HAP-1 (cell line): ENCODE data around the gene EFHC1.

Experiments
- DNase-seq, 2 experiments: peaks; one replicate each; pipeline ENCODE4 v3.0.0-alpha.2; 2016 to 2020; ENCODE audit warnings: low spot score in 2 of 2
- H3K27me3 ChIP-seq: fragments of 250-450 bp; sonication (Bioruptor Pico); 2 replicates; pipeline ENCODE4 v1.5.1; 2020; ENCODE audit warnings: low read depth, mild to moderate bottlenecking, moderate library complexity
- H3K36me3 ChIP-seq: fragments of 250-450 bp; sonication (Bioruptor Pico); replicated peaks from 2 replicates; pipeline ENCODE4 v1.5.1; 2020; ENCODE audit warnings: mild to moderate bottlenecking
- H3K4me1 ChIP-seq: fragments of 250-450 bp; sonication (Bioruptor Pico); 2 replicates; pipeline ENCODE4 v1.5.1; 2020; ENCODE audit warnings: mild to moderate bottlenecking
- H3K4me3 ChIP-seq: fragments of 250-450 bp; sonication (Bioruptor Pico); 2 replicates; pipeline ENCODE4 v1.5.1; 2020; ENCODE audit warnings: mild to moderate bottlenecking, moderate library complexity
- H3K9me3 ChIP-seq: fragments of 250-450 bp; sonication (Bioruptor Pico); 2 replicates; pipeline ENCODE4 v1.5.1; 2020; ENCODE audit warnings: mild to moderate bottlenecking, moderate library complexity
- in situ Hi-C: fragments of 300-500 bp; cut with MboI; formaldehyde crosslinking; loops from 3 replicates; pipeline ENCODE4 v1.14.3; 2020; ENCODE audit warnings: low sequenced_read_pairs, inconsistent platforms, mixed read lengths

Gene EFHC1

DNA sequence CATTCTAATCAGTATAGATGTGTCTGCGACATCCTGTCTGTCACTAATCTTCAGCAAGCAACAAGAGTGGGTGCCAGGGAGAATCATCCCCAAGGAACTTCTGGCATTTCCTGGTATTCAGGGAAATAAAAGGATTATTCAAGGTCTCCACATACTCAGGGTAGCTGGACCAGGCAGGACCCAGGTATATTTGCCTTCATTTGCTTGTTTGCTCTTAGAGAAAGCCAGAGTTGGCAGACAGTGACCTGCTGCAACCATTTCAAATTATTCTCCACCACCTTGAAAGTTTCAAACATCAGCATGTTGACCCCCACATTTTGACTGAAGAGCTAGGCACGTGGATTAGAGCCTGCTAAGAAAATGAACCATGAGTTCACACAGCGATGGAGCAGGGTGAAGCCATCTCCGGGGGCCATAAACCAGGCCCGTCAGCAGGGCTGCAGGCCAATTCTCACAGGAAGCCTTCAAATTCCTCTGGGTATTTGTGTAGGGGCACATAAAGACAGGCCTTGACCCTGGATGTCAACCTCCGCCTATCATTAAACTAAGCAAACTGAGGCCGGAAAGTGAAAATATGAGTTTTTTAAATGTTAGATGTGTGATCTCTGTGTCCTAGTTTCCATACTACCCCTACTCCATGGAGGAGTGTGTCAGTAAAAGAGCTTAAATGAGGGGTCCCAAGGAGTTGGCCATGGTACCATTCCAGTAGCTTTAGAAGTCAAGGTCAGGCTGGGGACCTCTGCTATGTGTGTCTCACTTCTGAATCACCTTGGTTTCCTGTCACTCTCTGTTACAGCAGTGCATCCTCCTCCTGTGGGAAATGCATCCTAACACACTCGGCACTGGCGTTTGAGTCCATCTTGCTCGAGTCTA, 123.8 kb downstream of the EFHC1 start:
- H3K4me1 ChIP-seq = no peaks in the 10 kb centered on the region
- no peak for DNase-seq
- in situ Hi-C loops = no loop called here

DNA sequence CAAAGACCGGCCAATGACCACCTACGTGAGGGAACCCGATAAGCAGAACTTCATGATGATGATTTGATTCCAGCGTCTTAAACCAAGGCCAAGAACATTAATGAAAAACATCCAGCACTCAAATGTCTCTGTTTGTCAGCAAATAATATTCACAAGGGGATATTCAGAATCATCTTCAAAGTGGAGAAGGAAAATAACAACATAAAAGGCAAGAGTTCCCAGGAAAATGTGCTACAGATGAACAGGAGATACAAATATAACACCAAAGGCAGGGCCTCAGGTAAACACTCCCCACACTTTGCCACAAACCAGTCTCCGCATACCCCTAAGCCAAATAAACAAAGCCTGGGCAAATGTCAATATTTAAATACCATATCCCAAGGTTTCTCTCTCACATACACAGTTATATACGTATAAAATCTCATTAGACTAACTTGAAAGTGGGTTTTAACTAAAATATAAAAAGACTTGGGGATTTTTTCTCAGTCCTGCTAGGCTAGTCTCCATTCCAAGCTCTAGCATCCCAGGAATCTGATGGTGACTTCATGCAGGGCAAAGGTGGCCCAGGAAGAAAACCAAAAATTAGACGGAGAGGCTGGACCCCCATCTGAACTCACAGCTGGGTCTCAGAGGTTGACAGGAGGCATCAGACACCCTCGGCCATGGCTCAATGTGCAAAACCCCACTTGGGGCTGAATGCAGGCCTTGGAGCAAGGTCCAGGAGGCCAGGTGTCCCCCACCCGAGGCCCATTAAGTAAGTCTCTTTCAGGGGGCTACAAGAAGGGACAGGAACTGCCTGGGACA, 124.7 kb downstream of the EFHC1 start:
- in situ Hi-C loops = no loop called here
- DNase-seq = no peak
- H3K9me3 ChIP-seq = no peaks in the 10 kb centered on the region
- H3K27me3 ChIP-seq = no peaks in the 10 kb centered on the region
- H3K4me3 ChIP-seq = no peak overlapping the region
- no peaks in the 10 kb centered on the region for H3K36me3 ChIP-seq
- H3K4me1 ChIP-seq = no peaks in the 10 kb centered on the region

More for the DNA sequence above, 123.8 kb downstream of the EFHC1 start:
- Histone ChIP-seq H3K36me3 (no peaks in the 10 kb centered on the region), H3K4me3 (no peak overlapping the region), H3K9me3 (no peaks in the 10 kb centered on the region), H3K27me3 (no peaks in the 10 kb centered on the region)

DNA sequence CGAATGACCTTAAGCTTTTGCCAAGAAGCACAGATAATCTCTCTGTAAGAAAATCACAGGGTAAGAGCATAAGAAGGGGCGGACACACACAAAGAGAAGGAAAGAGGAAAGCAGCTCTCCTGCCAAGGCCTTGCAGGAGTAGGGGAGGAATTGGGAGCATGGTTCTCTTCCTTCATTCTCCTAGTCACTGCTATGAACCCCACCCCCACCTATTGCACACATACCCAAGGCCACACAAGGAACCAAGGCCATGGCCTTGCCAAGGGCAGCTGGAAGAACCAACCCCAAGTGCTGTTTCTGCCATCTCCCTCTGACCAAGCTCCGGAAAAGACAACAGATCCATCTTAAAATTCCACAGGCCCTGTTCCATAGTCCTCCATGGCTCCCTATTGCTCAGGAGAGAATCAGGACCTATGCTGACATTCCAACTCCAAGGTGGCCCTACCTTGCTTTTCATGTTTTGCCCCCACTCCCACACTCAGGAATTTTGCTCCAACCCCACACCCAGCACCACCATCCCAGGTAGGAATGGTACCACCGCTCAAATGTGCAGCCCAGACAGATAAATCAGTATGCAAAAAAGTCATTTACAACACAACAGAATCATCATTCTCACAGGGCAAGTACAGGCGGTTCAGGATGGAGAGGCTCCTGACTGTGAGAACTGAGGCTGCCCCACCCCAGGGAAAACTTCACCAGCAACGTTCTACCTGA, 125.4 kb downstream of the EFHC1 start:
- Histone ChIP-seq H3K36me3 (no peaks in the 10 kb centered on the region), H3K4me3 (no peak overlapping the region), H3K27me3 (no peaks in the 10 kb centered on the region), H3K9me3 (no peaks in the 10 kb centered on the region), H3K4me1 (no peaks in the 10 kb centered on the region)
- in situ Hi-C loops = no loop called here
- DNase-seq = no peak

DNA sequence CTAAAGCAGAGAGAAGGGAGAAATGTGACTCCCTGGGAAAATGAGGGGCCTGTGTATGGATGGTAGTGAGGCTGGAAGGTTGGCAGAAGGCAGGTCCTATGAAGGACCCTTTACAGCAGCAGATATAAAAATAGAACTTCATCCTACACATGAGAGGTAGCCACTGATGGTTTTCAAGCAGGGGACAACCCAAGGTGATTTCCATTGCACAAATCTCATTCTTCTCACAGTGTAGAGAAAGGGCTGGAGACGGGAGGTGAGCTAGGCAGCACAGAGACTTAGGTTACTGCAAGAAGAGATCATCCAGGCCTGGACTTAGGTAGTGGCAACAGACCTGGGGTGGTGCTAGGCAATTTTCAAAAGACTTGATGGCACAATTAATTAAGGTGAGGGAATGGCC, 126.0 kb downstream of the EFHC1 start:
- no peak for DNase-seq
- Histone ChIP-seq H3K9me3 (no peaks in the 10 kb centered on the region), H3K27me3 (no peaks in the 10 kb centered on the region), H3K36me3 (no peaks in the 10 kb centered on the region), H3K4me3 (no peak overlapping the region), H3K4me1 (no peaks in the 10 kb centered on the region)
- in situ Hi-C loops = no loop called here

DNA sequence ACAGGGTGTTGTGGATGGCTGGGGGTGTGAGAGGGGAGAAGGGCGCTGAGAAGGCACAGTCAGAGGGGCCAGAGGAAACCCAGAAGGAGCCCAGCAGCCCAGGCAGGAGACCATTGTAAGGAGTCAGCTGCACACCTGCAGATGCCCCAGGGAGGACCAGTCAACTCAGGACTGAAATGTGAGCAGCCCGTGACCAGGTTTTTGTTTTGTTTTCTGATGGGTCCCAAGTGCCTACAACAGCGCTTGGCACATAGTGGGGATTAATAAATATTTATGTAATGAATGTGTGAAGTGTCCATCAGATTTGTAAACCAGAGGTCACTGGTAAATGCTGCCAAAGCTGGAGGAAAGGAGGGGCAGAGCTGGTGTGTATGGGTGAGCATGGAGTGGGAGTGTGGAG, 126.5 kb downstream of the EFHC1 start:
- no peak for DNase-seq
- Histone ChIP-seq H3K4me3 (no peak overlapping the region), H3K27me3 (no peaks in the 10 kb centered on the region), H3K4me1 (no peaks in the 10 kb centered on the region), H3K9me3 (no peaks in the 10 kb centered on the region), H3K36me3 (no peaks in the 10 kb centered on the region)
- in situ Hi-C loops = no loop called here

DNA sequence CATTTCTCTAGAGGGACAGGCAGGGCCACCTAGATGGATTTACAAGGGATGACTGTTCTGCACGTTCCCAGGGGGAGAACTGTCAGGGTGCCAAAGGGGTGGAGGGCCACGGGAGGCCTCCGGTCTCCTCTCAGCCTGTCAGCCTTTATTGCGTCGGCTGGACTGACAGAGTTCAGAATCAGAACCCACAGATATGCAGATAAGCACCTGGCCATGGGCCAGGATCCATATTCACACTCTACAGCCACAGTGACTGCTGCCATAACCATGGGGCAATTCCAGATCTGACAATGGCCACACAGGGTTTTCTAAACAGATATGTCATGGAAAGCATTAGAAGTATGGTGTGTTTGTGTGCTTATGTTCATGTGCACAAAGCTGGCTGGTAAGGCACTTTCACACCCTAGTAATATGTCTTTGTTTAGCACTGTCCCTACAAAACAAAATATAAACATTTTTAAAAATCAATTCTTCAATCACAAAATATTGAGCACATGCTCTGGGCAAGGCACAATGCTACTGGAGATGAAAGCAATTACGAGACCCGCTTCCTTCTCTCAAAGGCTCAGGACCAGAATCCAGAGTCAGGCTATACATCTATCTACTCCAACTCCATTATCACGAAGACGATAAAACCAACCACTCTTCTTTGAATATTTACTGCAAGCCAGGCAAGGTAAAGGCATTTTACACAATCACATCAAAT, 127.7 kb downstream of the EFHC1 start:
- no peaks in the 10 kb centered on the region for H3K4me1 ChIP-seq
- H3K9me3 ChIP-seq = no peaks in the 10 kb centered on the region
- H3K4me3 ChIP-seq = no peak overlapping the region
- H3K36me3 ChIP-seq = no peaks in the 10 kb centered on the region
- in situ Hi-C loops = no loop called here
- peak in 1 of 2 experiments; percentile 21 for DNase-seq
- no peaks in the 10 kb centered on the region for H3K27me3 ChIP-seq

DNA sequence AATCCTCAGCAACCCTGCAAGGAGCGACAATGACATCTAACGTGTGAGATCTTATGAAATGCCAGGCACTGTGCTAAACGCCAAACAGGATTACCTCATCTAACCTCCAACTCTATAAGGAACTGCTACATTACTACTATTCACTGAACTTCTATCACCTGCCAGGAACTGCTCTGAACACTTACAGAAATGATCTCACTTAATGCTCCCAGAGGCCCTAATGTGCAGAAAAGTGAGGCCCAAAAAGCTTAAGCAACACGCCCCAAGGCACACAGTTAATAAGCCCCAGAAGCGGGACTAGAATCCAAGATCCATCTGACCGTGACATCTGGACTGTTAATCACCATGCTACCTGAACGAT, 128.2 kb downstream of the EFHC1 start:
- Histone ChIP-seq H3K36me3 (no peaks in the 10 kb centered on the region), H3K9me3 (no peaks in the 10 kb centered on the region), H3K27me3 (no peaks in the 10 kb centered on the region), H3K4me1 (no peaks in the 10 kb centered on the region), H3K4me3 (no peak overlapping the region)
- DNase-seq = no peak
- in situ Hi-C loops = no loop called here

DNA sequence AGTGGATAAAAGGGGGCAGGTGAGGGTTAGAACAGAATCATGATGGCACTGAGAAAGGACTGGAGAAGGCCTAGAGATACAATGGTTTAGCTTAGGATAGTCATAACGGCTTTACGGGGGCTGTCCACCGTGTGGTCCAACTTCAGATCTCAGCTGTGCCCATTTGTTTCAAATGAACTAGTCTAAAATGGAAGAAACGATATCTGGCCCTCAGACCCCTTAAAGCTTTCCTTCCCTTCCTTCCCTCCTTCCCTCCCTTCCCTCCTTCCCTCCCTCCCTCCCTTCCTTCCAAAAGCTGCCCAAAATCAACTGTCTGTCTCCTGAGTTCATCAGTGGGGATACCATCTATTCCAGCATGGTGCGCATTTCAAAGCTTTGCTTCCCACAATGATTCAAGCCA, 128.9 kb downstream of the EFHC1 start:
- no peak for DNase-seq
- Histone ChIP-seq H3K27me3 (no peaks in the 10 kb centered on the region), H3K4me1 (no peaks in the 10 kb centered on the region), H3K9me3 (no peaks in the 10 kb centered on the region), H3K4me3 (no peak overlapping the region), H3K36me3 (no peaks in the 10 kb centered on the region)
- in situ Hi-C loops = no loop called here

DNA sequence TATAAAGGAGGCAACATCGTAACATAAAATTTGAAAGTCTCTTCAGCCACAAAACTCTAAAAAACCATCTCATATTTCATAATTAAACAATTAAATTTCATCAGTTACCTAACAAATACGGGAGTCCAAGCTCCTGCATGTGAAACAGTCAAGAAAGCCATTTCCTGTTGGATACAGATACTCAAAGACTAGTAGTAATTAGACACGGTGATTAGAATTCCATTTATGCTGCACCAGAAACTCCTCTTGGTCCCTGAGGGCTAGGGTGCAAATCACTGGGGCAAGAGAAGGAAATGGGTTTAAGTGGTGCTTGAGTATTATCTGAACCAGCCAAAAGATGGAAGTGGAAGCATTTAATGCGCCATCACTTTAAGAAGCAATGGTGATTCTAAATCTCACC, 129.3 kb downstream of the EFHC1 start:
- Histone ChIP-seq H3K36me3 (no peaks in the 10 kb centered on the region), H3K4me3 (no peak overlapping the region), H3K27me3 (no peaks in the 10 kb centered on the region), H3K4me1 (no peaks in the 10 kb centered on the region), H3K9me3 (no peaks in the 10 kb centered on the region)
- DNase-seq = no peak
- in situ Hi-C loops = no loop called here

DNA sequence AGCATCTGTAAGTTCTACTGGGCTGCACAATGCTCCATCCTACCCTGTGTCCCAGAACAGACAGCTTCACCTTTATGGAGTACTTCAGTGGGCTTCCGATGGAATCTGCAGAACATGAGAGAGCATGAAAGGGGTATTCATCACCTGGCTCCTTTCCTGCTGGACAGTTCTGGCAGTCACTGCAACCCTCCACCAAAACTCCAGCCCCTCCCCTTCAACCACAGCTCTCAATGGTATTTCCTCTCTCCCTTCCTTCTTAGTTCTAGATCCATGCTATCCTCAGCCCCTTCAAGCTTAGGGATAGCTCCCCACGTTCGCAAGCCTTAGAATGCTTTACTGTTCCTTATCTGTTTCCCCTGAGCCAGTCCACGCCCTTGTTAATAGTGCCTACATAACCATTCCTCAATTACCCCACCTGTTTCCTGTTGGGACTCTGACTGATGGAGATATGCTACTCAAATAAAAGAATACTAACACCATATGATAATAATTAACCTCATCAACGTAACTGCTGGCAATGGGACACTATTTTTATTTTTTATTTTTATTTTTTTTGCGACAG, 130.0 kb downstream of the EFHC1 start:
- Histone ChIP-seq H3K9me3 (no peaks in the 10 kb centered on the region), H3K4me3 (no peak overlapping the region), H3K36me3 (no peaks in the 10 kb centered on the region), H3K4me1 (no peaks in the 10 kb centered on the region), H3K27me3 (no peaks in the 10 kb centered on the region)
- no peak for DNase-seq
- in situ Hi-C loops = no loop called here

DNA sequence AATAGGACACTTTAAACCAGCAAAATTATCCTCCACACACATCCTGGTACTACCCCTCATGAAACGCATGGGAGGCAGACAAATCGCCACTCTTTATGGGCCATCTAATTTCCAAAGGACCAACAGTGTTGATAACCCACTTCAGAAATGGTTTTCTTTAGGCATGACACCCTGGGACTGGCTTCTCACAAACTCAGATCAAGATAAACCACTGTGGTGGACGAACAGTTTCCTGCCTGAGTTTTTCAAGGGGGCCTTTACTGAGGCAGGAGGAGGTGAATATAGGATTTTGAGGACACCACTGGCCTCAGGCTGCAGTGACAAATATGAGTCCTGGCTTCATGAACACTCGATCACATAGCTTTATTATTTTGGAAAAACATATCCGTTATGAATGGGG, 130.7 kb downstream of the EFHC1 start:
- Histone ChIP-seq H3K9me3 (no peaks in the 10 kb centered on the region), H3K36me3 (no peaks in the 10 kb centered on the region), H3K27me3 (no peaks in the 10 kb centered on the region), H3K4me3 (no peak overlapping the region), H3K4me1 (no peaks in the 10 kb centered on the region)
- DNase-seq = no peak
- in situ Hi-C loops = no loop called here

DNA sequence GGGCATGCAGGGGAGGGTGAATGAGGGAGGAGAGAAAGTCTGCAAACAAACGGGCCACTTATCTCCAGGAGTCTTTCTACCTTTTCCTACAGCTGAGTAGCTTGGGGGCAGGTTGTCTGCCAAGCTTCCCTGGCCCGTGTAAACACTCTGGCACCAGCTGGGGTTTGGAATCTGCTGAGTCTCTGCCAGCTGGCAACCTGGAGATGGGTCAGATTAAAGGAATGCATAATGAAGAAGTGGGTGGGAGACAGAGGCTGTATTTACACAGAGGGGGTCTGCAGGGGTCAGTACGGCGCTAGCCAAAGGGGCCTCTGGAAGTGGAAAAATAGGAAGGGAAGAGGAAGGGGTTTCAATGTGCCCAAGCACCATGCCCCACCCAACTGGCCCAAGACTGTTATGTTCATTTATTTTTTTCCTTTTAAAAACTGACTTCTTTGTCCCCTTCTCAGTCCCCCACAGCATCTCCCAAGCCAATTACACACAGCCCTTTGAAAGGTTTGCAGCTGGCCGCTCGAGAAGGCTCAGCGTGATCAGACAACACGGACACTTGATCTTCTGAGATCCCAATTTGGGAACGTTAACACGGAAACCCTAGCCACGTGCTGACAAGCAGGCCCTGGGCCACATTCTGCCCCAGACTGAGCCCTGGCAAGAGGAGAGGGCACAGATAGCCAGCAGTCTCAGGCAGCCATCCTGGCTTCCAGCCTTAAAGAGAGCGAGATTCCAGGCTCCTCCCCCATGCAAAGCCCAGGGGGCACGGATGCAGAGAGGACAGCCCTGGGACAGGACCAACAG, 131.5 kb downstream of the EFHC1 start:
- DNase-seq = no peak
- Histone ChIP-seq H3K9me3 (no peaks in the 10 kb centered on the region), H3K36me3 (no peaks in the 10 kb centered on the region), H3K27me3 (no peaks in the 10 kb centered on the region), H3K4me3 (no peak overlapping the region), H3K4me1 (no peaks in the 10 kb centered on the region)
- in situ Hi-C loops = no loop called here

DNA sequence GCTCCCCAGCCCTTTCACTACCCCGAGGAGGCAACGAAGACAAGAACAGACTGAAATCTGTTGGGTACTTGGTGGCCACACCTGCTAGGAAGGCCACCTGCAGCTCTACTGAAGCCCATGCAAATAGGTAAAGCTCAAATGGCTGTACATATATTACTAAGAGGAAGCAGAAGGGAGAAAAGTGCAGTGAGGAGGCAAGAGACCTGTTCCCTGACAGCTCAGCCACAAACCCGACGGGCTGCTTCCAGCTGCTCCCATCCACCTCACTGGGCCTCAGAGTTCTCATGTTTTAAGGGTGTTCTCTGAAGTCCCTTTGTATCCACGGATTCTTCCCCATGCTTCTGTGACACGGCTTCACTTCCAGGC, 132.1 kb downstream of the EFHC1 start:
- DNase-seq = no peak
- Histone ChIP-seq H3K4me1 (no peaks in the 10 kb centered on the region), H3K4me3 (no peak overlapping the region), H3K36me3 (no peaks in the 10 kb centered on the region), H3K9me3 (no peaks in the 10 kb centered on the region), H3K27me3 (no peaks in the 10 kb centered on the region)
- in situ Hi-C loops = no loop called here
